H1 (cell line): Measurements from ENCODE around the gene PRPS1. TPM values are rescaled to one million over a fixed set of nuclear protein-coding genes. Genes with fewer than 3 reads are reported as not detected.

Source experiments
- CBX8 ChIP-seq: fragments of 300-800, 300-1000 bp; sonication (generic); IDR thresholded peaks from 2 replicates; pipeline ENCODE4 v1.7.1; 2016; ENCODE audit warnings: low read depth, low read length, borderline replicate concordance
- CEBPB ChIP-seq: IDR thresholded peaks from 2 replicates; pipeline ENCODE4 v1.6.1; 2012; ENCODE audit warnings: low read depth, low read length
- CHD7 ChIP-seq: fragments of 300-600 bp; sonication (generic); IDR thresholded peaks from 2 replicates; pipeline ENCODE4 v1.7.1; 2012; ENCODE audit warnings: low read length, moderate library complexity, mild to moderate bottlenecking, inconsistent platforms; ENCODE audit not compliant: insufficient replicate concordance
- GABPA ChIP-seq: IDR thresholded peaks from 2 replicates; pipeline ENCODE4 v1.6.1; 2011; ENCODE audit warnings: mild to moderate bottlenecking, low read length, moderate library complexity, borderline replicate concordance; ENCODE audit not compliant: insufficient read depth
- JUN ChIP-seq: IDR thresholded peaks from 2 replicates; pipeline ENCODE4 v1.6.1; 2011; ENCODE audit warnings: low read depth, mild to moderate bottlenecking, improper control_type of control experiment, low read length
- JUND ChIP-seq: IDR thresholded peaks from 2 replicates; pipeline ENCODE4 v1.6.1; 2011; ENCODE audit warnings: mild to moderate bottlenecking, improper control_type of control experiment, low read length
- PHF8 ChIP-seq: fragments of 200-600 bp; sonication (generic); conservative IDR thresholded peaks from 2 replicates; pipeline ENCODE4 v1.7.1; 2012; ENCODE audit warnings: low read depth, mild to moderate bottlenecking, inconsistent platforms, low read length, moderate library complexity
- SUZ12 ChIP-seq: fragments of 200-600 bp; sonication (generic); IDR thresholded peaks from 2 replicates; pipeline ENCODE4 v1.6.1; 2012; ENCODE audit warnings: mild to moderate bottlenecking, inconsistent platforms, low read length, moderate library complexity, mixed read lengths
- TAF7 ChIP-seq: optimal IDR thresholded peaks from 2 replicates; pipeline ENCODE3; 2011; ENCODE audit warnings: low read depth, mild to moderate bottlenecking, inconsistent platforms, low read length, moderate library complexity, borderline replicate concordance
- TEAD4 ChIP-seq: IDR thresholded peaks from 2 replicates; pipeline ENCODE4 v1.6.1; 2012; ENCODE audit warnings: low read depth, low read length, inconsistent platforms, mixed read lengths
- polyA plus RNA-seq, 7 experiments: library from polyadenylated mRNA; depleted of rRNA in 3 of 7; stranded (reverse) in 5 of 7; unstranded in 2 of 7; fragments of >200 nt in 5 of 7; fragments of 200-250 nt in 2 of 7; gene quantifications; 1 replicate in 5 of 7; 2 replicates in 1 of 7; 4 replicates in 1 of 7; pipeline versions ENCODE4 v1.2.1 to v1.2.3, GENCODE V29; 2011 to 2013; ENCODE audit warnings: missing spikeins in 2 of 7, mixed read lengths in 2 of 7
- total RNA-seq: library from RNA; stranded (reverse); fragmentation: NEBNext Ultra II Directional; extraction: Animal tissue kit (Norgen Biotek cat#: 25700); gene quantifications from 2 replicates; pipeline ENCODE4 v1.2.1, GENCODE V29; 2021

The PRPS1 gene
- total and polyA plus RNA-seq, 2 of the 8 experiments (the other 6 are each of a cell fraction or from before 2014, with no cell fraction given), result 90.1 to 110 TPM

- TF ChIP-seq CHD7 (no peak), CBX8 (no peak), TEAD4 (peak; percentile 72), SUZ12 (no peak), JUN (no peak), TAF7 (no peak), JUND (no peak), PHF8 (peak; percentile 61; the same call in 1 of the 2 replicates), GABPA (no peak), CEBPB (peak; percentile 11; the same call in 1 of the 2 replicates)
Observed at GRCh38 chrX:107627838-107628661, at the start of gene PRPS1 (continued).
